GM23338 (cell line): ENCODE data around the gene DTYMK. TPM values are rescaled to one million over a fixed set of nuclear protein-coding genes. Genes with fewer than 3 reads are reported as not detected.

Source experiments
- ATAC-seq: fragments of 200-7000 bp; cut with Tn5 transposase; 3 replicates; pipeline ENCODE4 v1.9.1; 2020
- DNase-seq: peaks from one replicate; pipeline ENCODE4 v3.0.0-alpha.2; 2015; ENCODE audit warnings: low spot score
- H2AFZ ChIP-seq: fragments of 200-600 bp; sonication (generic); 2 replicates; pipeline ENCODE4 v1.8.0; 2016; ENCODE audit warnings: antibody characterized with exemption, mild to moderate bottlenecking, moderate library complexity
- H3F3A ChIP-seq: fragments of 200-600 bp; sonication (generic); replicated peaks from 2 replicates; pipeline ENCODE4 v1.8.0; 2017; ENCODE audit warnings: antibody characterized with exemption, mixed run types, low read depth
- H3K27ac ChIP-seq: fragments of 200-600 bp; sonication (generic); 2 replicates; pipeline ENCODE4 v1.6.1; 2016; ENCODE audit warnings: low read depth
- H3K27me3 ChIP-seq: fragments of 200-600 bp; sonication (generic); 2 replicates; pipeline ENCODE4 v1.8.0; 2016; ENCODE audit warnings: mild to moderate bottlenecking, mixed run types, moderate library complexity; ENCODE audit not compliant: insufficient read depth
- H3K36me3 ChIP-seq: fragments of 200-600 bp; sonication (generic); 2 replicates; pipeline ENCODE4 v1.8.0; 2016; ENCODE audit warnings: mild to moderate bottlenecking; ENCODE audit not compliant: insufficient read depth
- H3K4me1 ChIP-seq: fragments of 200-600 bp; sonication (generic); 2 replicates; pipeline ENCODE4 v1.8.0; 2016; ENCODE audit warnings: mild to moderate bottlenecking, moderate library complexity; ENCODE audit not compliant: insufficient read depth
- H3K4me2 ChIP-seq: fragments of 200-600 bp; sonication (generic); 2 replicates; pipeline ENCODE4 v1.7.1; 2017; ENCODE audit warnings: mixed run types
- H3K4me3 ChIP-seq: fragments of 200-600 bp; sonication (generic); 2 replicates; pipeline ENCODE4 v1.6.1; 2016; ENCODE audit warnings: mixed run types
- H3K79me2 ChIP-seq: fragments of 200-600 bp; sonication (generic); replicated peaks from 2 replicates; pipeline ENCODE4 v1.8.0; 2017; ENCODE audit warnings: mild to moderate bottlenecking; ENCODE audit not compliant: insufficient read depth
- H3K9me2 ChIP-seq: fragments of 200-600 bp; sonication (generic); 2 replicates; pipeline ENCODE4 v1.8.0; 2017; ENCODE audit not compliant: insufficient read depth
- H4K20me1 ChIP-seq: fragments of 200-600 bp; sonication (generic); replicated peaks from 2 replicates; pipeline ENCODE4 v1.8.0; 2017; ENCODE audit warnings: mild to moderate bottlenecking; ENCODE audit not compliant: insufficient read depth
- H3K27ac Mint-ChIP-seq: 2 replicates; pipeline ENCODE4 v1.8.0; 2020; ENCODE audit warnings: inconsistent platforms, mild to moderate bottlenecking, moderate library complexity, mixed read lengths
- H3K27me3 Mint-ChIP-seq: 3 replicates; pipeline ENCODE4 v1.8.0; 2022; ENCODE audit warnings: low read depth, mild to moderate bottlenecking, moderate library complexity, mixed read lengths, inconsistent platforms; ENCODE audit not compliant: insufficient read depth, poor library complexity
- H3K36me3 Mint-ChIP-seq: 3 replicates; pipeline ENCODE4 v1.8.0; 2021; ENCODE audit warnings: low read depth, mild to moderate bottlenecking, inconsistent platforms, moderate library complexity, mixed read lengths
- H3K4me1 Mint-ChIP-seq: 3 replicates; pipeline ENCODE4 v1.8.0; 2020; ENCODE audit warnings: mild to moderate bottlenecking, inconsistent platforms, mixed read lengths
- H3K4me3 Mint-ChIP-seq: 3 replicates; pipeline ENCODE4 v1.8.0; 2021; ENCODE audit warnings: moderate library complexity, mild to moderate bottlenecking, inconsistent platforms, mixed read lengths
- H3K9me3 Mint-ChIP-seq: 3 replicates; pipeline ENCODE4 v1.8.0; 2020; ENCODE audit warnings: moderate library complexity, mild to moderate bottlenecking, inconsistent platforms, mixed read lengths
- CREB1 ChIP-seq: fragments of 250-450 bp; sonication (Bioruptor Pico); IDR thresholded peaks from 2 replicates; pipeline ENCODE4 v1.5.0; 2020; ENCODE audit warnings: low read depth, mild to moderate bottlenecking, moderate library complexity
- CTCF ChIP-seq, 2 experiments: fragments of 200-600 bp in 1 of 2; sonication (generic) in 1 of 2; conservative IDR thresholded peaks; 2 replicates each; pipeline versions ENCODE4 v1.5.1 to v1.6.1; 2016 to 2017; ENCODE audit warnings: antibody characterized with exemption in 2 of 2, low read depth in 2 of 2, mild to moderate bottlenecking in 2 of 2, moderate library complexity in 1 of 2
- ETS1 ChIP-seq: IDR thresholded peaks from 2 replicates; pipeline ENCODE4 v1.6.1; 2016; ENCODE audit warnings: antibody characterized with exemption
- EZH2 ChIP-seq: fragments of 200-600 bp; sonication (generic); IDR thresholded peaks from one replicate; pipeline ENCODE4 v1.8.0; 2017; ENCODE audit warnings: antibody characterized with exemption, mild to moderate bottlenecking, low read depth; ENCODE audit not compliant: unreplicated experiment
- JUNB ChIP-seq: IDR thresholded peaks from one replicate; pipeline ENCODE4 v1.6.1; 2016; ENCODE audit warnings: antibody characterized with exemption; ENCODE audit not compliant: unreplicated experiment
- NANOG ChIP-seq: IDR thresholded peaks from 2 replicates; pipeline ENCODE4 v1.6.1; 2016; ENCODE audit warnings: antibody characterized with exemption, borderline replicate concordance
- POLR2AphosphoS5 ChIP-seq: IDR thresholded peaks from 2 replicates; pipeline ENCODE4 v1.6.1; 2016; ENCODE audit warnings: antibody characterized with exemption, low read depth
- STAT1 ChIP-seq: IDR thresholded peaks from one replicate; pipeline ENCODE4 v1.6.1; 2016; ENCODE audit warnings: antibody characterized with exemption; ENCODE audit not compliant: unreplicated experiment
- ZNF114 ChIP-seq: fragments of 250-450 bp; sonication (Bioruptor Pico); IDR thresholded peaks from 2 replicates; pipeline ENCODE4 v1.5.0; 2020; ENCODE audit warnings: mild to moderate bottlenecking, moderate library complexity
- ZNF331 ChIP-seq: fragments of 250-450 bp; sonication (Bioruptor Pico); IDR thresholded peaks from 2 replicates; pipeline ENCODE4 v1.5.0; 2020; ENCODE audit warnings: low read depth, mild to moderate bottlenecking, moderate library complexity
- polyA plus RNA-seq: library from polyadenylated mRNA; unstranded; fragments of >200 nt; fragmentation: Nextera tagmentation; extraction: Ambion mirVana; gene quantifications from 2 replicates; pipeline ENCODE4 v1.2.1, GENCODE V29; 2016
- total RNA-seq: library from RNA; depleted of rRNA; stranded (reverse); fragments of >200 nt; shearing (Covaris generic); gene quantifications from 2 replicates; pipeline ENCODE4 v1.2.3, GENCODE V29; 2014
- TF ChIP-seq, protein P1 (sequence below): fragments of 250-450 bp; sonication (Bioruptor Pico); IDR thresholded peaks from 2 replicates; pipeline ENCODE4 v1.5.0; 2020; ENCODE audit warnings: mild to moderate bottlenecking, moderate library complexity

DTYMK gene
- total and polyA plus RNA-seq, 2 experiments from 2014 or later: 55.4 to 65.4 TPM

DNA sequence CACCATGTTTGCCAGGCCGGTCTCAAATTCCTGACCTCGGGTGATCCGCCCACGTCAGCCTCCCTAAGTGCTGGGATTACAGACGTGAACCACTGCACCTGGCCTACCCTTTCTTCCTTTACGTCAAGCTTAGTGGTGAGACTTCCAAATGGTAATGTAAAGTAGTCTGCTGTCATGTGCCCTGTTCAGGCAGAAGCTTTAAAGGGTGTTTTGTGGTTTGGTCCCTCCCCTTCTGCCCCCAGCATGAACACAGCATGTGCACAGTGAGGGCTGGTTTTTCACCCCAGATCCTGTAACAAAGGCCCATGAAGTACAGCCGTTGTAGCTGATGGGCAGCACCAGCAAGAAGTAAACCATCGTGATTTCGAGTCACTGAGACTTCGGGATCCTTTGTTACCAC is 2.7 kb upstream of the DTYMK start:
- DNase-seq (no peak), ATAC-seq (no peak)
- no peaks in the 10 kb centered on the region for H3K27me3 ChIP-seq
- no peak overlapping the region for H2AFZ ChIP-seq
- TF ChIP-seq ZNF114 (CRISPR knock-in tag): no peak
- no peak overlapping the region for H3K27ac ChIP-seq
- peaks cover 27% of the 10 kb centered on the region for H3K79me2 ChIP-seq
- H3K9me3 Mint-ChIP-seq: no peaks in the 10 kb centered on the region; the same call in 2 of the 3 replicates
- H3K4me3 ChIP-seq: no peak overlapping the region
- H3F3A ChIP-seq: 0 out of 2 replicates have a peak, but pooled peaks cover 4% of the 10 kb centered on the region
- H3K36me3 Mint-ChIP-seq: peaks cover 26% of the 10 kb centered on the region
- H3K9me2 ChIP-seq: no peaks in the 10 kb centered on the region
- H4K20me1 ChIP-seq: no peaks in the 10 kb centered on the region; the same call in 1 of the 2 replicates
- no peak overlapping the region for H3K27ac Mint-ChIP-seq
- H3K4me2 ChIP-seq: no peak overlapping the region
- peaks cover 7% of the 10 kb centered on the region; the same call in 2 of the 3 replicates for H3K4me1 Mint-ChIP-seq
- no peak overlapping the region for H3K4me3 Mint-ChIP-seq
- peaks cover 12% of the 10 kb centered on the region for H3K36me3 ChIP-seq
- peaks cover 4% of the 10 kb centered on the region for H3K27me3 Mint-ChIP-seq
- H3K4me1 ChIP-seq: peaks cover 11% of the 10 kb centered on the region

DNA sequence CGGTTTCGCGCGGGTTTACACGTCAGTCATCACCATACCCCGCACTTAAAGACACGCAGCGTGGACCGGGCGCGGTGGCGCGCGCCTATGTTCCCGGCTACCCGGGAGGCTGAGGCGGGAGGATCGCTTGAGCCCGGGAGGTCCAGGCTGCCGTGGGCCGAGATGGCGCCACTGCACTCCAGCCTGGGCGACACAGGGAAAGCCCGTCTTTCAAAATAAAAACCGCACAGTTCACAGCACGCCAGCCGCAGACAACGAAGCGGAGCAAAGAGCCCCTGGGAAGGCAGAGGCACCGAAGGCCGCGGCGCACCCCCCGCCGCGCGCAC is 328 bp downstream of the DTYMK start:
- Mint-ChIP-seq H3K4me1 (peaks cover 7% of the 10 kb centered on the region; the same call in 2 of the 3 replicates), H3K4me3 (peak overlapping the region; percentile 85), H3K27ac (peak overlapping the region; percentile 47), H3K36me3 (peaks cover 50% of the 10 kb centered on the region), H3K9me3 (no peaks in the 10 kb centered on the region; the same call in 2 of the 3 replicates), H3K27me3 (peaks cover 3% of the 10 kb centered on the region)
- peak overlapping the region; percentile 85 for H3K4me2 ChIP-seq
- H3K27ac ChIP-seq: no peak overlapping the region
- DNase-seq (no peak), ATAC-seq (peak; percentile 19)
- peak overlapping the region; percentile 80 for H3K4me3 ChIP-seq
- peak overlapping the region; percentile 78 for H2AFZ ChIP-seq
- no peaks in the 10 kb centered on the region for H3K9me2 ChIP-seq
- peaks cover 31% of the 10 kb centered on the region for H3K36me3 ChIP-seq
- H3K79me2 ChIP-seq: peaks cover 54% of the 10 kb centered on the region
- no peaks in the 10 kb centered on the region for H3K27me3 ChIP-seq
- H3F3A ChIP-seq: 0 out of 2 replicates have a peak, but pooled peaks cover 4% of the 10 kb centered on the region
- peaks cover 11% of the 10 kb centered on the region for H3K4me1 ChIP-seq
- H4K20me1 ChIP-seq: peaks cover 9% of the 10 kb centered on the region; the same call in 1 of the 2 replicates
- TF ChIP-seq ZNF331 (CRISPR knock-in tag) (no peak), POLR2AphosphoS5 (no peak), NANOG (no peak), EZH2 (no peak), JUNB (no peak), ZNF114 (CRISPR knock-in tag) (no peak), CTCF (conservative IDR thresholded peaks at IDR 0.05; ENCODE audit: low read depth in 2 of 2) (no peak), ETS1 (no peak), CREB1 (no peak), STAT1 (no peak)
- TF ChIP-seq, protein P1, sequence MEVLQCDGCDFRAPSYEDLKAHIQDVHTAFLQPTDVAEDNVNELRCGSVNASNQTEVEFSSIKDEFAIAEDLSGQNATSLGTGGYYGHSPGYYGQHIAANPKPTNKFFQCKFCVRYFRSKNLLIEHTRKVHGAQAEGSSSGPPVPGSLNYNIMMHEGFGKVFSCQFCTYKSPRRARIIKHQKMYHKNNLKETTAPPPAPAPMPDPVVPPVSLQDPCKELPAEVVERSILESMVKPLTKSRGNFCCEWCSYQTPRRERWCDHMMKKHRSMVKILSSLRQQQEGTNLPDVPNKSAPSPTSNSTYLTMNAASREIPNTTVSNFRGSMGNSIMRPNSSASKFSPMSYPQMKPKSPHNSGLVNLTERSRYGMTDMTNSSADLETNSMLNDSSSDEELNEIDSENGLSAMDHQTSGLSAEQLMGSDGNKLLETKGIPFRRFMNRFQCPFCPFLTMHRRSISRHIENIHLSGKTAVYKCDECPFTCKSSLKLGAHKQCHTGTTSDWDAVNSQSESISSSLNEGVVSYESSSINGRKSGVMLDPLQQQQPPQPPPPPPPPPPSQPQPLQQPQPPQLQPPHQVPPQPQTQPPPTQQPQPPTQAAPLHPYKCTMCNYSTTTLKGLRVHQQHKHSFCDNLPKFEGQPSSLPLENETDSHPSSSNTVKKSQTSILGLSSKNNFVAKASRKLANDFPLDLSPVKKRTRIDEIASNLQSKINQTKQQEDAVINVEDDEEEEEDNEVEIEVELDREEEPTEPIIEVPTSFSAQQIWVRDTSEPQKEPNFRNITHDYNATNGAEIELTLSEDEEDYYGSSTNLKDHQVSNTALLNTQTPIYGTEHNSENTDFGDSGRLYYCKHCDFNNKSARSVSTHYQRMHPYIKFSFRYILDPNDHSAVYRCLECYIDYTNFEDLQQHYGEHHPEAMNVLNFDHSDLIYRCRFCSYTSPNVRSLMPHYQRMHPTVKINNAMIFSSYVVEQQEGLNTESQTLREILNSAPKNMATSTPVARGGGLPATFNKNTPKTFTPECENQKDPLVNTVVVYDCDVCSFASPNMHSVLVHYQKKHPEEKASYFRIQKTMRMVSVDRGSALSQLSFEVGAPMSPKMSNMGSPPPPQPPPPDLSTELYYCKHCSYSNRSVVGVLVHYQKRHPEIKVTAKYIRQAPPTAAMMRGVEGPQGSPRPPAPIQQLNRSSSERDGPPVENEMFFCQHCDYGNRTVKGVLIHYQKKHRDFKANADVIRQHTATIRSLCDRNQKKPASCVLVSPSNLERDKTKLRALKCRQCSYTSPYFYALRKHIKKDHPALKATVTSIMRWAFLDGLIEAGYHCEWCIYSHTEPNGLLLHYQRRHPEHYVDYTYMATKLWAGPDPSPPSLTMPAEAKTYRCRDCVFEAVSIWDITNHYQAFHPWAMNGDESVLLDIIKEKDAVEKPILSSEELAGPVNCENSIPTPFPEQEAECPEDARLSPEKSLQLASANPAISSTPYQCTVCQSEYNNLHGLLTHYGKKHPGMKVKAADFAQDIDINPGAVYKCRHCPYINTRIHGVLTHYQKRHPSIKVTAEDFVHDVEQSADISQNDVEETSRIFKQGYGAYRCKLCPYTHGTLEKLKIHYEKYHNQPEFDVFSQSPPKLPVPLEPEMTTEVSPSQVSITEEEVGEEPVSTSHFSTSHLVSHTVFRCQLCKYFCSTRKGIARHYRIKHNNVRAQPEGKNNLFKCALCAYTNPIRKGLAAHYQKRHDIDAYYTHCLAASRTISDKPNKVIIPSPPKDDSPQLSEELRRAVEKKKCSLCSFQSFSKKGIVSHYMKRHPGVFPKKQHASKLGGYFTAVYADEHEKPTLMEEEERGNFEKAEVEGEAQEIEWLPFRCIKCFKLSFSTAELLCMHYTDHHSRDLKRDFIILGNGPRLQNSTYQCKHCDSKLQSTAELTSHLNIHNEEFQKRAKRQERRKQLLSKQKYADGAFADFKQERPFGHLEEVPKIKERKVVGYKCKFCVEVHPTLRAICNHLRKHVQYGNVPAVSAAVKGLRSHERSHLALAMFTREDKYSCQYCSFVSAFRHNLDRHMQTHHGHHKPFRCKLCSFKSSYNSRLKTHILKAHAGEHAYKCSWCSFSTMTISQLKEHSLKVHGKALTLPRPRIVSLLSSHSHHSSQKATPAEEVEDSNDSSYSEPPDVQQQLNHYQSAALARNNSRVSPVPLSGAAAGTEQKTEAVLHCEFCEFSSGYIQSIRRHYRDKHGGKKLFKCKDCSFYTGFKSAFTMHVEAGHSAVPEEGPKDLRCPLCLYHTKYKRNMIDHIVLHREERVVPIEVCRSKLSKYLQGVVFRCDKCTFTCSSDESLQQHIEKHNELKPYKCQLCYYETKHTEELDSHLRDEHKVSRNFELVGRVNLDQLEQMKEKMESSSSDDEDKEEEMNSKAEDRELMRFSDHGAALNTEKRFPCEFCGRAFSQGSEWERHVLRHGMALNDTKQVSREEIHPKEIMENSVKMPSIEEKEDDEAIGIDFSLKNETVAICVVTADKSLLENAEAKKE (CRISPR knock-in tag): no peak
